ENCODE measurements around the gene AGR3.

DNA sequence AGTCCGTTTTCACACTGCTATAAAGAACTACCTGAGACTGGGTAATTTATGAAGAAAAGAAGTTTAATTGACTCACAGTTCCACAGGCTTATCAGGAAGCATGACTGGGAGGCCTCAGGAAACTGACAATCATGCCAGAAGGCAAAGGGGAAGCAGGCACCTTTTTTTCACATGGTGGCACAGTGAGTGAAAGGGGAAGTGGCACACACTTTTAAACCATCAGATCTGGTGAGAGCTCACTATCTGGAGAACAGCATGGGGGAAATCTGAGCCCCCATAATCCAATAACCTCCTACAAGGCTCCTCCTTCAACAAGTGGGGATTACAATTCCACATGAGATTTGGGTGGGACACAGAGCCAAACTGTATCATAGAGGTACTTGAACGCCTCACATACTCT is 30.0 kb downstream of the AGR3 start:
- TF ChIP-seq POLR2A (IDR thresholded peaks at IDR 0.05) = no peak
- TF ChIP-seq, protein P1, sequence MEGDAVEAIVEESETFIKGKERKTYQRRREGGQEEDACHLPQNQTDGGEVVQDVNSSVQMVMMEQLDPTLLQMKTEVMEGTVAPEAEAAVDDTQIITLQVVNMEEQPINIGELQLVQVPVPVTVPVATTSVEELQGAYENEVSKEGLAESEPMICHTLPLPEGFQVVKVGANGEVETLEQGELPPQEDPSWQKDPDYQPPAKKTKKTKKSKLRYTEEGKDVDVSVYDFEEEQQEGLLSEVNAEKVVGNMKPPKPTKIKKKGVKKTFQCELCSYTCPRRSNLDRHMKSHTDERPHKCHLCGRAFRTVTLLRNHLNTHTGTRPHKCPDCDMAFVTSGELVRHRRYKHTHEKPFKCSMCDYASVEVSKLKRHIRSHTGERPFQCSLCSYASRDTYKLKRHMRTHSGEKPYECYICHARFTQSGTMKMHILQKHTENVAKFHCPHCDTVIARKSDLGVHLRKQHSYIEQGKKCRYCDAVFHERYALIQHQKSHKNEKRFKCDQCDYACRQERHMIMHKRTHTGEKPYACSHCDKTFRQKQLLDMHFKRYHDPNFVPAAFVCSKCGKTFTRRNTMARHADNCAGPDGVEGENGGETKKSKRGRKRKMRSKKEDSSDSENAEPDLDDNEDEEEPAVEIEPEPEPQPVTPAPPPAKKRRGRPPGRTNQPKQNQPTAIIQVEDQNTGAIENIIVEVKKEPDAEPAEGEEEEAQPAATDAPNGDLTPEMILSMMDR (IDR thresholded peaks at IDR 0.05) = no peak
